GM18517 (cell line): Measurements from ENCODE around the gene OBSL1.
A peak's percentile ranks its signal among the peaks of the same experiment; 100 is the strongest.

Experiments
- ATAC-seq: cut with Tn5 transposase; IDR thresholded peaks from one replicate; pipeline ENCODE4 v1.9.1; 2021; ENCODE audit warnings: mild to moderate bottlenecking, moderate library complexity; ENCODE audit not compliant: unreplicated experiment

OBSL1 gene

GRCh38 chr2:219536967-219537366, 34.4 kb downstream of the OBSL1 start:
- ATAC-seq = no peak

- no peak for ATAC-seq
Measured at GRCh38 chr2:219536425-219536824, 34.9 kb downstream of the OBSL1 start.

GRCh38 chr2:219533930-219534661, 37.2 kb downstream of the OBSL1 start:
- no peak for ATAC-seq

- ATAC-seq = no peak
Measured at GRCh38 chr2:219532378-219532649, 39.0 kb downstream of the OBSL1 start.

- ATAC-seq = no peak
Measured at GRCh38 chr2:219531639-219532377, 39.5 kb downstream of the OBSL1 start.

- peak; percentile 81 for ATAC-seq
Measured at GRCh38 chr2:219530048-219530963, 41.0 kb downstream of the OBSL1 start.

GRCh38 chr2:219527472-219527871, 43.9 kb downstream of the OBSL1 start:
- ATAC-seq = no peak

- ATAC-seq = no peak
Measured at GRCh38 chr2:219527076-219527394, 44.3 kb downstream of the OBSL1 start.

- ATAC-seq = no peak
Measured at GRCh38 chr2:219526320-219527075, 44.8 kb downstream of the OBSL1 start.

GRCh38 chr2:219525533-219526232, 45.7 kb downstream of the OBSL1 start:
- ATAC-seq = no peak

- no peak for ATAC-seq
Measured at GRCh38 chr2:219524817-219525216, 46.5 kb downstream of the OBSL1 start.

GRCh38 chr2:219523031-219523671, 48.2 kb downstream of the OBSL1 start:
- no peak for ATAC-seq

- no peak for ATAC-seq
Measured at GRCh38 chr2:219522111-219523030, 49.0 kb downstream of the OBSL1 start.

GRCh38 chr2:219521066-219521880, 50.1 kb downstream of the OBSL1 start:
- ATAC-seq = no peak

- no peak for ATAC-seq
Measured at GRCh38 chr2:219520079-219520478, 51.3 kb downstream of the OBSL1 start.

- ATAC-seq = no peak
Measured at GRCh38 chr2:219519526-219519916, 51.8 kb downstream of the OBSL1 start.

GRCh38 chr2:219517954-219518778, 53.2 kb downstream of the OBSL1 start:
- no peak for ATAC-seq
